ENCODE results near the gene FNBP1.

- TF ChIP-seq RAD51 (IDR thresholded peaks at IDR 0.05; ENCODE audit: borderline replicate concordance) (no peak), NCOA1 (CRISPR knock-in tag; IDR thresholded peaks at IDR 0.05) (no peak), NR2F6 (IDR thresholded peaks at IDR 0.05) (no peak), NR2F6 (CRISPR knock-in tag; IDR thresholded peaks at IDR 0.05) (no peak), GFI1 (CRISPR knock-in tag; IDR thresholded peaks at IDR 0.05; ENCODE audit: borderline replicate concordance) (no peak), ZNF281 (CRISPR knock-in tag; IDR thresholded peaks at IDR 0.05; ENCODE audit: borderline replicate concordance) (no peak), MAX (IDR thresholded peaks at IDR 0.05) (no peak), MYC (CRISPR knock-in tag; IDR thresholded peaks at IDR 0.05; ENCODE audit: borderline replicate concordance) (no peak), ZNF547 (CRISPR knock-in tag; IDR thresholded peaks at IDR 0.05) (no peak), NR2C2 (CRISPR knock-in tag; IDR thresholded peaks at IDR 0.05; ENCODE audit: borderline replicate concordance) (no peak), CCAR2 (optimal IDR thresholded peaks at IDR 0.05; ENCODE audit: low read depth, low read length) (no peak), POLR2AphosphoS5 (IDR thresholded peaks at IDR 0.05; ENCODE audit: low read depth, low read length) (no peak)
These were observed 177.2 kb downstream of the FNBP1 start for GRCh38 chr9:129865668-129866320.
